GM12891 (cell line): Measurements from ENCODE around the gene LRRC47.

Source experiments
- POLR2A ChIP-seq: IDR thresholded peaks from 2 replicates; pipeline ENCODE4 v1.6.1; 2011; ENCODE audit warnings: low read depth, low read length, control low read depth
- POLR2AphosphoS5 ChIP-seq: IDR thresholded peaks from 2 replicates; pipeline ENCODE4 v1.6.1; 2011; ENCODE audit warnings: low read depth, low read length, control low read depth
- TAF1 ChIP-seq: IDR thresholded peaks from 2 replicates; pipeline ENCODE4 v1.6.1; 2011; ENCODE audit warnings: low read depth, low read length, control low read depth

DNA sequence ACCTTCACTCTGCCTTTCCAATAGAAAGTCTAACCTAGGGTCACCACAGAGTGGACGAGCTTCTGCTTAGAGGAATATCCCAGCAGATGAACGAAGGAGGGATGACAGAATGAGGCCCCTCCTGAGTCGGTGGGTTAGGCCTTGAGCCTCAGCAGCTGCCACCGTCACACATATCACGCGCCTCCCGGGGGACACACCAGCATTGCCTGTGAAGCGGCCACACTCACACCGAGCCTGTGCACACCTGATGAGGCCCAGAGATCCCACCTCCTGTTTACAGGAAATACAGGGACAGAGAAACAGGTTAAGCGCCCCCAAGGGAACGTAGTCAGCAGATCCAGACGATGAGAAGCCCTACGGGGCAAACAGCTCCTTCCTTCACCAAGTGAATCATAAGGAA, 25.1 kb upstream of the LRRC47 start:
- no peak for TF ChIP-seq POLR2A
- no peak for TF ChIP-seq POLR2AphosphoS5
- no peak for TF ChIP-seq TAF1
